CD4-positive, alpha-beta T cell treated with Interleukin-17A for 4 hours (primary cell): ENCODE measurements around the gene MAN1A2.
"Not testable (repeated sequence)": the region's sequence is repeated elsewhere in the genome, so short reads cannot be mapped to it uniquely, and the experiment has no call there.

Experiments
- DNase-seq: peaks from one replicate; pipeline ENCODE4 v3.0.0-alpha.2; 2020; ENCODE audit warnings: mixed read lengths

Gene MAN1A2

GRCh38 chr1:117501281-117501680, 134.0 kb downstream of the MAN1A2 start:
- no peak for DNase-seq

- no peak for DNase-seq
These were observed 144.0 kb downstream of the MAN1A2 start for GRCh38 chr1:117511273-117511672.

GRCh38 chr1:117512728-117513321, 145.6 kb downstream of the MAN1A2 start:
- no peak for DNase-seq

GRCh38 chr1:117523111-117523510, 155.9 kb downstream of the MAN1A2 start:
- no peak for DNase-seq

GRCh38 chr1:117527074-117527473, 159.8 kb downstream of the MAN1A2 start:
- DNase-seq: no peak

- no peak for DNase-seq
These were observed 160.4 kb downstream of the MAN1A2 start for GRCh38 chr1:117527566-117528102.

DNA sequence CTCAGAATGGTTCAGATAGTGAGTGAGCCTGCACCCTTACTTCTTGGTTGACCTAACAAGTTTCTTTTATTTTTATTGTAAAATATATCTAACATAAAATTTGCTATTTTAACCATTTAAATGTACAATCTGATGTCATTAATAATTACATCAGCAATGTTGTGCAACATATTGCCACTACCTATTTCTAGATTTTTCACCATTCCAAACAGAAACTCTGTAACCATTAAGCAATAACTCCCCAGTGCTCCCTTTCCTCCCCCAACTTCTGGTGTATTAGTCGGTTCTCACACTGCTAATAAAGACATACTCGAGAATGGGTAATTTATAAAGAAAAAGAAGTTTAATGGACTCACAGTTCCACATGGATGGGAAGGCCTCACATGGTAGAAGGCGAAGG, 162.4 kb downstream of the MAN1A2 start:
- DNase-seq: no peak

GRCh38 chr1:117531222-117531621, 164.0 kb downstream of the MAN1A2 start:
- DNase-seq: no peak

GRCh38 chr1:117534995-117535467, 167.8 kb downstream of the MAN1A2 start:
- DNase-seq: peak; percentile 36

DNA sequence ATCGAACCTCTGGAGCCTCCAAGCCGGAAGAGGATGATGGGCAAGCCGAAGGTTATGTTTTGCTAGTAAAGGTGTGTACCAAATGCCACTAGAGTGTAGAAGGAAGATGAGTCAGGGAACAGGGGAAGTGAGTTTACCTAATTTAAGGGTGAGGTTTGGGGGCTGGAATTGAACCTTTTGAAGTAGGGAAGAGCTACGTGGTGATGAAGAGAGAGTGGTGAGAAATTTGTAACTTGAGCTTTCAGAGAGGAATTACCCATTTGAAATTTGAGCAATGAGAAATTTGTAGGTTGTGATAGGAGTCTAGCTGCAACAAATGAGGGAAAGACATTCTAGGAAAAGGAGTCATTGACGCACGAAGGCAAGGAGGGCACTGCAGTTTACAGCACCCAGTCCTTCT, 168.6 kb downstream of the MAN1A2 start:
- DNase-seq: no peak

DNA sequence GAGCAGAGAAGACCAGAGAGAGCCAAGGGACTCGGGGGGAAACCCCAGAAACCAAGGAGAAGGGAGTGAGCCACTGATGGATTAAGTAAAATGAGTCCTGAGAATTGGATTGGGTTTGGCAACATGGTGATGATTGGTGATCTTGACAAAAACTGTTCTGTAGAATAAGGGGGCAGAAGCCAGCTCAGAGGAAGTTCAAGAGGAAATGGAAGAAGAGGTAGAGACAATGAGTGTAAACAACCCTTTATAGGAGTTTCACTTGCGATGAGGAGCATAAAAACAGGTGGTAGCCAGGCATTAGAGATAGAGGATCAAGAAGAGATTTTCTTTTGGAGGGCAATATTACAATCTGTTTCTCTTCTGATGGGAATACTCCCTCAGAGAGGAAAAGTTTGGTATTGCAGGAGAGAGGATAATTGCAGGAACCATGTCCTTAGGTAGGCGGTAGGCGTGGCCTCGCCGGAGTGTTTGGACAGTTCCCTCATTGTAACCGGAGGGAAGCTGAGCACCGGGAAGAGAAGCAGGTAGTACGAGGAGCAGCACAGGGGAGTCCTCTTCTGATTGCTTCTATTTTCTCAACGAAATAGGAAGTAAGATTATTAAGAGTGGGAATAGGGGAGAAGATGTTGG, 170.2 kb downstream of the MAN1A2 start:
- DNase-seq: no peak

DNA sequence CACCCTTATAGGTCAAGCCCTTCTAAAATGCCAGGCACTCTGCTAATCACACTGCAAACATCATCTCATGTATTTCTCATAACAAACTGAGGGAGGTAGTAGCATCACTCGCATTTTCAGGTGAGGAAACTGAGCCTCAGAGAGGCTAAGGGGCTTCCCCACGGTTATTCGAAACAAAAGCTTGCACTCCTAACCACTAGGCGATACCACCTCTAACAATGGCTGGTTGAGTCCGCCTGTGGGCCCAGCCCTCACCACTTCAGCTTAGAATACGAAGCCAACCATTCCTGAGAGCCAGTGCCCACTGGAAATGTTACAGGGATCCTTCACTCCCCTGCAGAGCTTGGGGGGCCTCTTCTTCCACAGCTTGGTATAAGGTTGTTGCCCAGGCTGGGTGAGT, 173.3 kb downstream of the MAN1A2 start:
- no peak for DNase-seq

DNA sequence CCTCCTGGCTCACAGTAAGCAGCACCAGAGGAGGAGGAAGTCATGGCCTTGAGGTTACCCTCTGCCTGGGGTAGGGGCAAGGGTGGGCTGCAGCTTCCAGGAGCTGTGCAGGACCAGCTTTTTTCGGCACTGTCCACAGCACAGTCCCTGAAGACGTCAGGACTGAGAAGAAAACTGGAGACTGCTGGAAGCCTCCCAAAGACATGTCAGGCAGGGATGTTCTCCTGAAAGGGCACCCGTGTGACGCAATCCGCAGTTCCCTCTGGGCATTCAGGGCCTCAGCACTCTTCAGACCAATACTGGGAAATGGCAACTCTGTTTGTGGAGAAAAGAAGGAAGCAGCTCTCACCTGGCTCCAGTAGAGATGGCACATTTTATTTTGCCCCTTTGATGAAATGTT, 173.8 kb downstream of the MAN1A2 start:
- DNase-seq: no peak

- no peak for DNase-seq
These were observed 174.3 kb downstream of the MAN1A2 start for GRCh38 chr1:117541585-117541984.

DNA sequence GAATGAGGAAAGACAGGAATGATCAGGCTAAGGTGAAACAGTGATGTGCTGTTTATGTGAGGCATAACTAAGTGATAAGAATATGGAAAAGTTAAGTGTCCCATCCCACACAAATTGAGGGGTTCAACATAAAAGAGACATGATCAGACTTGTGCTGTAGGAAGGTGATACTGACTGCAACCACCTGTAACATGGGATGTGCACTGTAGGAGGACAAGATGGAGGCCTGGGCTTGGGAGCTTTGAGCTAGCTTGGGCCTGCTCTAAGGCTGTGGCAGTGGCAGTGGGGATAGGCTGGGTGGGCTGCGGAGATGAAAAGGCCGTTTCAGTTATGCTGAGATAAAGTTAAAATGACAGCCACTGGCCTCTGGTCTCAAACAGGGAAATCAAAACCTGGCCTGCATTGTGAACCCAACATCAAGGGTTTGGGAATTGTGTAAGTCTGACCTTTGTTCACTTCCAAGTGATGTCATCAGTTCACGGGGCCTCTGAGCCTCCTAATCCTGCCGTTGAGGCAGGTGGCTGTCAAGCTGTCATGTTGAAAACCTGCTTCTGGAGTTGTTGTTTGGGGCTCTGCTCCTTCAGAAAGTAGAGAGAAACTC, 177.4 kb downstream of the MAN1A2 start:
- DNase-seq: no peak

DNA sequence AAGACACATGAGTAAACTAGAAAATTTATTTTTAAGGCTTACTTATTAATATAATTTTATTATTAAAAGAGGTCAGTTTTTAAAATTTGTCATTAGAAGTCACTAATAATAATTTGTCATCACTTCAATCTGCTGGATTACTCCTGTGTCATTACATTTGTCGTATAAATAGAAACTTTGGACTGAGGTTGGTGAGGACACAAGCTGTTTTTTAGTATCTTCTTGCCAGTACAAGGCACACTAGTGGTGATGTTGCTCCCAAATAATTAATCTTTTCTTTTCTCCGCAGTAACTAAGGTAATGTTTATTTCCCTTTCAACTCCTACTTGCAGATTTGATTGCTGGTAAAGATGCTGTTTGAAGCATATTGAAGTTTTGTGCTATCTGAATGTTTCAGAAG, 179.2 kb downstream of the MAN1A2 start:
- DNase-seq: no peak

GRCh38 chr1:117553471-117553870, 186.2 kb downstream of the MAN1A2 start:
- no peak for DNase-seq

DNA sequence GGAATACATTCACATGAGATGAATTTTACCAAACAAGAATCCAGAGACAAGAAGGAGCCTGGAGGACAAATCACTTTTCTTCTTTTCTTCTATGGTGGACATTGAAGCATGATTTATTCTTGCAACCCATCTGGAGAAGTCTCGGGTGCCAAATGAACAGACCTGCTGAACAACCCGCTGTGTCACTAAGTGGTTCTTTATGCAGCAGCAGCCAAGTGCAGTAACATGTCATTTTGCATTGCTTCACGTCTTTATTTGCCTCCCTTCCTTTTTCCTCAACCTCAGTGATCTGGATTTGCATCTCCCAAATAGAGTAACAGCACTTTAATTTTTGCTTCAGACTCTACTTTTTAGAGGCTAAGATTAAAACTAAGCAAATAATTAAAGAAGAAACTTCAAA, 188.6 kb downstream of the MAN1A2 start:
- no peak for DNase-seq

- no peak for DNase-seq
These were observed 189.1 kb downstream of the MAN1A2 start for GRCh38 chr1:117556341-117556740.

DNA sequence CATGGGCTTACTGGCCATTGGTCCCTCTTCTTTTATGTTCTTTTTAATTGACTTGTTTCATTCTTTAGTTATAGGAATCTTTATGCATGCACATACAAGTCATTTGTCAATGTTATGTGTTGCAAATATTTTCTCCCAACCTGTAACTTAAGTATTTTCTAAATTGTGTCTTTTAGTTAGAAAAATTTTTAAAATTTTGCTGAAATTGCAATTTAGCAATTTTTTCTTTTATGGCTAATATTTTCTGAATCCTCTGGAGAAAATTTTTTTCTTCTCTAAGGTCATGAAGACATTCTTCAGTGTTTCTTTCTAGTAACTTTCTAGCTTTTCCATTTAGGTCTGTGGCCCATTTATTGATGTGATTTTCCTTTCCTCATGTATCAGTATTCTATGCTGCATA, 189.7 kb downstream of the MAN1A2 start:
- no peak for DNase-seq

DNA sequence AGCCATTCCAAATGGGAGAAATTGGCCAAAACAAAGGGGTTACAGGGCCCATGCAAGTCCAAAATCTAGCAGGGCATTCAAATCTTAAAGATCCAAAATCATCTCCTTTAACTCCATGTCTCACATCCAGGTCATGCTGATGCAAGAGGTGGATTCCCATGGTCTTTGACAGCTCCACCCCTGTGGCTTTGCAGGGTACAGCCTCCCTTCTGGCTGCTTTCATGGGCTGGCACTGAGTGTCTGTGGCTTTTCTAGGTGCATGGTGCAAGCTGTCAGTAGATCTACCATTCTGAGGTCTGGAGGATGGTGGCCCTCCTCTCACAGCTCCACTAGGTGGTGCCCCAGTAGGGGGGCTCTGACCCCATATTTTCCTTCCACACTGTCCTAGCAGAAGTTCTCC, 191.2 kb downstream of the MAN1A2 start:
- not testable (repeated sequence) for DNase-seq

- no peak for DNase-seq
These were observed 191.9 kb downstream of the MAN1A2 start for GRCh38 chr1:117559139-117559538.

GRCh38 chr1:117559985-117560384, 192.7 kb downstream of the MAN1A2 start:
- no peak for DNase-seq

DNA sequence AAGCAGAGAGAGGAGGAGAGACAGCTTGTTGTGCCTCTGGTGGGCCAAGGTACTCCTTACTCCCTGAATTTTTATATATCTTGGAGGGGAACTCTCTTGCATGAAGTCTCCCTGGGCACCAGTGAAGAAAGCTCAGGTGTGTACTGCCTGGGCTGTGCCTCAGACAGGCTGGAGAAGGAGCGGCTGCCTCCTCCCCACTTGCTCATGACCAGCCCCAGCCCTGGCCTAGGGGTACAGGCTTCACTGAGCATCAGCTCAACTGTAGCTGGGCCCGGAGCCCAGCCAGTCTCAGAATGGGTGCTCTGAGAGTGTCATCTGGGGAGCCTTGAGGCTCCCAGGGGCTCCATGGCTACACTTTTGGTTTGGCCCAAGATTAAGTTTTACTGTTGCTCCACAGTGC, 193.8 kb downstream of the MAN1A2 start:
- DNase-seq: no peak
